Thyroid gland (tissue), 4 donors: ENCODE results near the gene APOL2. TPM values are rescaled to one million over a fixed set of nuclear protein-coding genes. Genes with fewer than 3 reads are reported as not detected.
"Not testable (repeated sequence)": the region's sequence is repeated elsewhere in the genome, so short reads cannot be mapped to it uniquely, and the experiment has no call there.

ENCODE experiments used
- DNase-seq, 2 donors: peaks; one replicate each; pipeline ENCODE4 v3.0.0-alpha.2; 2019
- H3K27ac ChIP-seq, 3 donors: fragments of 200-600 bp; sonication (generic); 1 replicate in 2 of 3; 2 replicates in 1 of 3; pipeline ENCODE4 v1.5.1; 2016 to 2019; ENCODE audit warnings: mild to moderate bottlenecking in 1 of 3, moderate library complexity in 1 of 3
- H3K27me3 ChIP-seq: fragments of 200-600 bp; sonication (generic); one replicate; pipeline ENCODE4 v1.5.1; 2019
- H3K36me3 ChIP-seq, 2 donors: fragments of 200-600 bp; sonication (generic); one replicate each; pipeline ENCODE4 v1.5.1; 2016 to 2019
- H3K4me1 ChIP-seq, 2 donors: fragments of 200-600 bp; sonication (generic); one replicate each; pipeline ENCODE4 v1.5.1; 2017 to 2019
- H3K4me3 ChIP-seq, 3 donors: fragments of 200-600 bp; sonication (generic); replicated peaks in 1 of 3; 1 replicate in 2 of 3; 2 replicates in 1 of 3; pipeline ENCODE4 v1.5.1; 2016; ENCODE audit warnings: mild to moderate bottlenecking in 1 of 3
- H3K9me3 ChIP-seq: fragments of 200-600 bp; sonication (generic); one replicate; pipeline ENCODE4 v1.5.1; 2017
- POLR2A ChIP-seq, 2 donors: fragments of 450-650 bp; IDR thresholded peaks; one replicate each; pipeline ENCODE4 v1.6.1; 2017; ENCODE audit warnings: antibody characterized with exemption in 2 of 2, mild to moderate bottlenecking in 2 of 2, moderate library complexity in 1 of 2
- WGBS, 2 donors: methylation state at CpG; one replicate each; pipeline ENCODE4 v1.1.5; 2017; 5-methylcytosine and 5-hydroxymethylcytosine counted together
- intact Hi-C: fragments of 100-400 bp; cut with DNase I; formaldehyde crosslinking; loops from one replicate; pipeline ENCODE4 v1.15.1; 2023
- total RNA-seq, 4 donors: library from RNA; depleted of rRNA; stranded (reverse); fragments of >200 nt; gene quantifications; one replicate each; pipeline ENCODE4 v1.2.3, GENCODE V29; 2016
- TF ChIP-seq, protein P1 (sequence below), 6 experiments: fragments of 200-600 bp in 3 of 6; fragments of 450-650 bp in 3 of 6; sonication (generic) in 3 of 6; IDR thresholded peaks; one replicate each; pipeline ENCODE4 v1.5.1; 2016 to 2019; ENCODE audit warnings: antibody characterized with exemption in 6 of 6, mild to moderate bottlenecking in 2 of 6, inconsistent platforms in 1 of 6, moderate library complexity in 1 of 6

The APOL2 gene
- total RNA-seq, 4 donors from 2014 or later: 31.1 to 45.6 (median 35.6) TPM

DNA sequence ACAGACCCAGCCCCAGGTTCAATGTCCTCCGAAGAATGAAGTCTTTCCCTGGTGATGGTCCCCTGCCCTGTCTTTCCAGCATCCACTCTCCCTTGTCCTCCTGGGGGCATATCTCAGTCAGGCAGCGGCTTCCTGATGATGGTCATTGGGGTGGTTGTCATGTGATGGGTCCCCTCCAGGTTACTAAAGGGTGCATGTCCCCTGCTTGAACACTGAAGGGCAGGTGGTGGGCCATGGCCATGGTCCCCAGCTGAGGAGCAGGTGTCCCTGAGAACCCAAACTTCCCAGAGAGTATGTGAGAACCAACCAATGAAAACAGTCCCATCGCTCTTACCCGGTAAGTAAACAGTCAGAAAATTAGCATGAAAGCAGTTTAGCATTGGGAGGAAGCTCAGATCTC lies 27.7 kb upstream of the APOL2 start:
- H3K27me3 ChIP-seq: no peaks in the 10 kb centered on the region
- WGBS, 2 donors: 89% methylated on average over 3 to 4 of the region's 4 CpGs
- H3K4me3 ChIP-seq: no peak overlapping the region
- DNase-seq: no peak
- peaks cover 5 to 7% of the 10 kb centered on the region in 2 donors for H3K36me3 ChIP-seq
- H3K4me1 ChIP-seq: peaks cover 0 to 3% of the 10 kb centered on the region in 2 donors
- no peak overlapping the region for H3K27ac ChIP-seq
- TF ChIP-seq, protein P1, sequence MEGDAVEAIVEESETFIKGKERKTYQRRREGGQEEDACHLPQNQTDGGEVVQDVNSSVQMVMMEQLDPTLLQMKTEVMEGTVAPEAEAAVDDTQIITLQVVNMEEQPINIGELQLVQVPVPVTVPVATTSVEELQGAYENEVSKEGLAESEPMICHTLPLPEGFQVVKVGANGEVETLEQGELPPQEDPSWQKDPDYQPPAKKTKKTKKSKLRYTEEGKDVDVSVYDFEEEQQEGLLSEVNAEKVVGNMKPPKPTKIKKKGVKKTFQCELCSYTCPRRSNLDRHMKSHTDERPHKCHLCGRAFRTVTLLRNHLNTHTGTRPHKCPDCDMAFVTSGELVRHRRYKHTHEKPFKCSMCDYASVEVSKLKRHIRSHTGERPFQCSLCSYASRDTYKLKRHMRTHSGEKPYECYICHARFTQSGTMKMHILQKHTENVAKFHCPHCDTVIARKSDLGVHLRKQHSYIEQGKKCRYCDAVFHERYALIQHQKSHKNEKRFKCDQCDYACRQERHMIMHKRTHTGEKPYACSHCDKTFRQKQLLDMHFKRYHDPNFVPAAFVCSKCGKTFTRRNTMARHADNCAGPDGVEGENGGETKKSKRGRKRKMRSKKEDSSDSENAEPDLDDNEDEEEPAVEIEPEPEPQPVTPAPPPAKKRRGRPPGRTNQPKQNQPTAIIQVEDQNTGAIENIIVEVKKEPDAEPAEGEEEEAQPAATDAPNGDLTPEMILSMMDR (IDR thresholded peaks at IDR 0.05): no peak
- TF ChIP-seq POLR2A (IDR thresholded peaks at IDR 0.05): no peak
- intact Hi-C loops: no loop called here
- no peaks in the 10 kb centered on the region for H3K9me3 ChIP-seq

DNA sequence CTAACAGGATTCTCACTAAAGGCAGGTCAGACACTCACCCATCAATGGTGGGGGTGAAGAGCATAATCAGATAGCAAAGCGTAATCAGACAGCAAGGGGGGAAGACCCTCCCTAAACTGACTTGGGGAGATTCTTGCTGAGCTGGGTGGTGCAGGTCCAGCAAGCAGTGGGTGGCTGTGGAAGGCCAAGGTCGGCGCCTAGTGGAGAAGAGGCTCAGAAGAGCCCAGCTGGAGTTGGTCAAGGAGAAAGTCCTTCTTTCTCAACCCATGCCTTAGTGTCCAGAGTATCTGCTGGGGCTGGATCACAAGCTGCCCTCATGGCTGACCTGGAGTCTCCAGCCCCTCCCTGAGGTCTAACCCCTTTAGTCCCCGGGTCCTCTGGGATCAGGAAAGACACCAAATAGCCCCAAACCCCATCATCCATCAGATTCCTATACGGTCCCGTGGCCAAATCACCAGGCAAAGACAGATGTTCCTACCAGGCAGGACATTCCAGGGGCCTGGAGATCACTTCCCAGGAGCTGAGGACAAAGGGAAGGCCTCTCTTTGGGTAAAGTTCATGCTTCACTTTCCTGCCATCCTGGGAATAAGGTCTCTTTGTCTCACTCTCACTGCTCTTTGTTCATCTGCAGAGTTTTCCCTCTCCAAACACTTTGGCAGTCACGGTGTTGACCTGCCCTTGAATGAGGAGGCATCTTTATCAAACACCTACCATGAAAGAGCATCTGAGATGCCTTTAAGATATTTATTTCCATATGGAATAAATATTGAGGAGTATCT lies 24.7 kb upstream of the APOL2 start:
- peak overlapping the region in 1 of 3 donors; percentile 24 for H3K27ac ChIP-seq
- WGBS, 2 donors: 73 to 80% methylated on average over 7 of the region's 7 CpGs
- H3K9me3 ChIP-seq, H3K27me3 ChIP-seq, H3K36me3 ChIP-seq, intact Hi-C loops, DNase-seq, H3K4me3 ChIP-seq: not testable (repeated sequence)
- H3K4me1 ChIP-seq: peaks cover 10 to 12% of the 10 kb centered on the region in 2 donors

DNA sequence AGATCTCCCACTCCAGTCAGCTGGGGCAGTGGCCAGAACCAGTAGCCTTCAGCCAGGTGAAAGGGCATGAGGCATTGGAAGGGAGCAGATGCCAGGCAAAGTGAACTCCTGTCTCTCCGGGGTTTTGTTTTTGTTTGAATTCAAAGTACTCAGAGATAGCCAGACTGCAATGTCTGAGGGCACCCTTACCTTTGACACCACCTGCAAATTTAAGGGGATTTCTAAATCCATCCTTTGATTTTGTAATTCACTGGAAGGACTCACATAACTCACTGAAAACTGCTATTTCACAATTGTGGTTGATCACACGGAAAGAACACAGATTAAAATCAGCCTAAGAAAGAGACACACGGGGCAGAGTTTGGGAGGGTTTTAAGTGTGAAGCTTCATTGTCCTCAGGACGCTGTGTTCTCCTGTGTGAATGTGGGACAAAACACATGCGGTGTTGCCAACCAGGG lies 23.9 kb upstream of the APOL2 start:
- peaks cover 11 to 19% of the 10 kb centered on the region in 2 donors for H3K4me1 ChIP-seq
- DNase-seq, H3K9me3 ChIP-seq, H3K27me3 ChIP-seq, H3K27ac ChIP-seq, H3K36me3 ChIP-seq, H3K4me3 ChIP-seq, intact Hi-C loops: not testable (repeated sequence)
- 47 to 60% methylated on average over 5 of the region's 5 CpGs for WGBS, 2 donors

DNA sequence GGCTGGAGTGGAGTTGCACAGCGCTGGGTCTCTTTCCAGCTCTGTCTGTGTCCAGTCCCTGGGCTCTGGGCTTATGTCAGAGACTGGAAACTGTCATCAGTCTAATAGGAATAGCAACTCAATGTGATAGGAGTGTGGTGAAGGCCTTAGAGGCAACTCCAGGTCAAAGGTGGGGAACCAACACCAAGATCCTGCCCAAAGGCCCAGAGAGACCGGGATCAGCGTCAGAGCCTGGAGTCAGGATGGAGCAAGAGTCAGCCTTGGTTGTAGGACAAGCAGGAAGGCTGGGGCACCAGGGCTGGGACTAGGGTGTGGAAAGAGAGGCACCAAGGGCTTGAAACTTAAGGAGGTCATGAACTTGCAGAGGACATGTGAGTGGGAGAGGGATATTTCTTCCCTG lies 23.0 kb upstream of the APOL2 start:
- DNase-seq, H3K36me3 ChIP-seq, H3K27ac ChIP-seq, H3K4me3 ChIP-seq, H3K9me3 ChIP-seq, intact Hi-C loops, H3K27me3 ChIP-seq: not testable (repeated sequence)
- 89 to 97% methylated on average over 3 of the region's 3 CpGs for WGBS, 2 donors
- peaks cover 11 to 19% of the 10 kb centered on the region in 2 donors for H3K4me1 ChIP-seq

DNA sequence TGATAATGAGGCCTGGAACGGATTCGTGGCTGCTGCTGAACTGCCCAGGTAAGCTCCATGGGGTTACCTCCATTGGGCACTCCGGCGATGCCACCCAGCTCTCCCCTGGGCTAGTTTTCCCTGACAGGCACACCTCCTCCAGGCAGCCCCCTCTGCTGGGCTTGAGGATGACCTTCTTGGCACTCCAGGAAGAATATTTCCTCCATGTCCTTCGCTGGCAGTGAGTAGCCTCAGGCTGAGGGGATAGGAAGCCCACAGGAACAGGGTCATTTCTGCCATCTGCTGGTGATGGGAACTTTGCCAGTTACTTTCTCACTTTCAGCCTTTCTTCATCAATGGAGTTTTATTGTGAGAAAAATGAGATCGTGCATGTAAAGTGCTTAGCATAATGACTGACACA lies 22.3 kb upstream of the APOL2 start:
- H3K27me3 ChIP-seq, H3K9me3 ChIP-seq, H3K4me3 ChIP-seq, H3K27ac ChIP-seq, intact Hi-C loops, H3K36me3 ChIP-seq, DNase-seq: not testable (repeated sequence)
- peaks cover 11 to 19% of the 10 kb centered on the region in 2 donors for H3K4me1 ChIP-seq
- WGBS, 2 donors: 80 to 82% methylated on average over 6 of the region's 6 CpGs

DNA sequence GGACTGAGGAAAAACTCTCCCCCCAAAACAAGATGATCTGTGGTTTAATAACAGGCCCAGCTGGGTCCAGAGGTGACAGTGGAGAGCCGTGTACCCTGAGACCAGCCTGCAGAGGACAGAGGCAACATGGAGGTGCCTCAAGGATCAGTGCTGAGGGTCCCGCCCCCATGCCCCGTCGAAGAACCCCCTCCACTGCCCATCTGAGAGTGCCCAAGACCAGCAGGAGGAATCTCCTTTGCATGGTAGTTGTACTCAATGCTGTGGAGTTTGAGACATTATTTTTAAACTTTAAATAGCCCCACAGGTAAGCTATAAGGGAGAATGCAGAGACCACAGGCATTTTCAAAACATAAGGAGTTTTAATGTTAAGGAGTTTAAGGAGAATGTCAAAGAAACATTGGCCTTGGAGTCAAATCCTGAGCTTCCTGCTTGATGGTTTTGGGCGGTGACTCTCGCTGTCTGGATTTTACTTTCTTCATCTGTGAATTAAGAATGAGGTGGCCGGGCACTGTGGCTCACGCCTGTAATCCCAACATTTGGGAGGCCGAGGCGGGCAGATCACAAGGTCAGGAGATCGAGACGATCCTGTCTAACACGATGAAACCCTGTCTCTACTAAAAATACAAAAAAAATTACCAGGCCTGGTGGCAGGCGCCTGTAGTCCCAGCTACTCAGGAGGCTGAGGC lies 20.4 kb upstream of the APOL2 start:
- TF ChIP-seq, protein P1 (IDR thresholded peaks at IDR 0.05): no peak
- TF ChIP-seq POLR2A (IDR thresholded peaks at IDR 0.05): no peak
- Histone ChIP-seq H3K9me3 (no peaks in the 10 kb centered on the region), H3K4me1 (peaks cover 11 to 24% of the 10 kb centered on the region in 2 donors), H3K36me3 (no peaks in the 10 kb centered on the region), H3K27ac (peak overlapping the region in 2 of 3 donors; percentile 4 to 45), H3K4me3 (no peak overlapping the region), H3K27me3 (no peaks in the 10 kb centered on the region)
- intact Hi-C loops: no loop called here
- 57 to 65% methylated on average over 14 of the region's 14 CpGs for WGBS, 2 donors
- DNase-seq: no peak
